Fibroblast of skin of scalp (primary cell): ENCODE results near the gene TMEM35B.
"Not testable (repeated sequence)": the region's sequence is repeated elsewhere in the genome, so short reads cannot be mapped to it uniquely, and the experiment has no call there.

ENCODE experiments used
- DNase-seq: peaks from one replicate; pipeline ENCODE4 v3.0.0-alpha.2; 2013

The TMEM35B gene

DNA sequence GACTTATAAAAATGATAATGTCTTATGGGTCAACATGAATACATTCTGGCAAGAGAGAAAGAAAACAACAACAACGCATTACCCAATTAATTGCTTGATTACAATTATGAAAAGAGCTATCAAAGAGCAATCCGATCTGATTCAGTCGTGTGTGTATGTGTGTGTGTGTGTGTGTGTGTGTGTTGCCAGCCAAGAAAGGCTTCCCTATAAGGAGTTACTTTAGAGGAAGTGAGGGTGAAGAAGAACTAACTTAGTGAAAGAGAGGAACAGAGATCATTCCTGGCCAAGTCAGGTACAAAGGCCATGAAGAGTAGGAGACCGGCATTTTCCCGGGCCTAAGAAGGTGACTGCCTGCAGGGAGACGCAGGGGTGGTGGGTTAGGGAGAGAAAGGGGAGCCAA, 9.4 kb downstream of the TMEM35B start:
- DNase-seq: no peak

DNA sequence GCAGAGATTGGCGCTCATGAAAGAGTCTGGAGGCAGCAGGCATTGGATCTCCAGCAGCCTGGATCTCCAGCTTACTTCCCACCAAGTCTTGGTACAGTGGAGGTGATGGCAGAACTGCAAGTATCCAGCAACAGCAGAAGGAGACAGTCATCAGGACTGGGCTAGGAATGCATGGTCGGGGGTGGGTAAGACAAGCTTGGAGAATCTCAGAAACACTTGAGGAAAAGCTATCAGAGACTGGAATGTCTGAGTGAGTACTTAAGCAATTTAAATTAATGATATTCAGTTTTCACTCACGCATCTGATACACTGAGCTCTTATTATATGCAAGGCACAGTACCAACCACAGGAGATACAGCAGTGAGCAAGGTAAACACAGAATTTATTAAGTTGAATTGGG, 9.8 kb downstream of the TMEM35B start:
- DNase-seq: peak; percentile 35

GRCh38 chr1:34974626-34975025, 10.5 kb downstream of the TMEM35B start:
- DNase-seq: no peak

DNA sequence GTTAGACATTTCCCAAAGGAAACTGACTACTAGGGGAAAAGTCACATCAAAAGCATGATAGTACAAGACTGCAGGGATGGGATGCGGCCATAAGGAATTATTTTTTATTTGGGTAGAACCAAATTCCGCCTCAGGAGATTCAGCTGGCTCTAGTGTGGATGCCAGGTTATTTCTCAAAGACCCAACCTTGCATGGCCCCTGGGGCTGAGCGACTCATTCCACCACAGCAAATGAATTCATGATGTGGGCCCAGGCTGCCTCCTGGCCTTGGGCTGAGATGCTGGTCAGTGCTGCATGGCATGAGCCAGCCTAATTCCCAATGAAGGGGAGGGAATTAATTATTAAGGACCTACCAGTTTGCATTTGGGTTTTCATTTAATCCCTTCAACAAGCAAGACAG, 11.8 kb downstream of the TMEM35B start:
- DNase-seq: no peak

DNA sequence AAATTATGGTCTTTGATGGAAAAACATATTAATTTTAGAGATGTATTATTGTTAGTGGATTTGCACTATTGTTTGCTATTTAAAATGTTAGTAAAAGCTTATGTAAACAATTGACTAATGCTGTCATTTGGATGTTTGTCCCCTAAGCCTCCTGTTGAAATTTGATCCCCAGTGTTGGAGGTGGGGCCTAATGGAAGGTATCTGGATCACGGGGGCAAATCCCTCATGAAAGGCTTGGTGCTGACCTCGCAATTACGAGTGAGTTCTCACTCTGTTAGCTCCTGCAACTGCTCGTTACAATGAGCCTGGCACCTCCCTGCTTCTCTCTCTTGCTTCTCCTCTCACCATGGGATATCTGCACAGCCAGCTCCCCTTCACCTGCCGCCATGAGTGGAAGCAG, 14.3 kb downstream of the TMEM35B start:
- DNase-seq: no peak

DNA sequence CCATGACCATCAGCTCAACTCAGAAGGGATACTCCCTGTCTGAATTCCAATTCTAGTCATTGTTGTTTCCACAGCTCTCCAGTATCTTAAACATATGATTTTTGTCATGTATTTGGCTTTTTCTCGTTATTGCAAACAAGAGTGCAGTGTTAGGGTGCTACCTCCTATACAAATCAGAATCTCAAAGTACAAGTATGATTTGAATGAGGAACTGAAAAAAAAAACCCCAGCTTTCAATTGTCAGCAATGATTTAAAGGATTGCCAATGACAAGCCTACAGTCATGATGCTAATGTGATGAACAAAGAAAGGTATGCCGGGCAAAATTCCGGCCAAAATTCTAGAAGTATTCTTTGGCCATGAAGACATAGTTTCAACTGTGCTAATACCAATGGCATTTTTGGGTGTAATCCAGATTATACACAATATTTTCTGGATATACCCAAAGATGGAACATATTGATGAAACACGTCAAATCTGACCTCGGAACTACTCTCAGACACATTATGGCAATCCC, 14.9 kb downstream of the TMEM35B start:
- DNase-seq: peak; percentile 43

GRCh38 chr1:34968297-34968696, 16.9 kb downstream of the TMEM35B start:
- DNase-seq: not testable (repeated sequence)

DNA sequence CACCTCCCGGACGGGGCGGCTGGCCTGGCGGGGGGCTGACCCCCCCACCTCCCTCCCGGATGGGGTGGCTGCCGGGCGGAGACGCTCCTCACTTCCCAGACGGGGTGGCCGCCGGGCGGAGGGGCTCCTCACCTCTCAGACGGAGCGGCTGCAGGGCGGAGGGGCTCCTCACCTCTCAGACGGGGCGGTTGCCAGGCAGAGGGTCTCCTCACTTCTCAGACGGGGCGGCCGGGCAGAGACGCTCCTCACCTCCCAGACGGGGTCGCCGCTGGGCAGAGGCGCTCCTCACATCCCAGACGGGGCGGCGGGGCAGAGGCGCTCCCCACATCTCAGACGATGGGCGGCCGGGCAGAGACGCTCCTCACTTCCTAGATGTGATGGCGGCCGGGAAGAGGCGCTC, 17.5 kb downstream of the TMEM35B start:
- DNase-seq: not testable (repeated sequence)

GRCh38 chr1:34965597-34965996, 19.6 kb downstream of the TMEM35B start:
- DNase-seq: no peak

- DNase-seq: no peak
These were observed 34.7 kb downstream of the TMEM35B start for GRCh38 chr1:34950428-34950827.

DNA sequence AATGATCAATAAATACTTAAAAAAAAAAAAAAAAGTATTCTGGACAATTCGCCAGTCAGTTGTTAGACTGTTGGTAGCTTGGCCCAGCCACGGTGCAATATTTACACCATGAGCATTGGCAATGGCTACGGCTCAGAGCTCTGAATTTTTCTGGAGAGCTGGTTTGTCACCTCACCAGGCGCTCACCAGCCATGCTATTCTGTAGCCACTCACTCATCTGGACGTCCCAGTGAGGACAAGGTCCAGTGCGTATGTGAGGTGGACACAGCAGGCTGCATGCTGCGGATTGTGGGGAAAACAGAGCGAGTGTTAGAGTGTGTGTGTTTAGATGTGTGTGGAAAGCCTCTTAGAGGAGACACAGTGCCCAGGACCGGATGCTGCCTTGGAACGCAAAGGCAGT, 36.4 kb downstream of the TMEM35B start:
- DNase-seq: not testable (repeated sequence)

- not testable (repeated sequence) for DNase-seq
These were observed 37.4 kb downstream of the TMEM35B start for GRCh38 chr1:34947641-34948314.

- DNase-seq: no peak
These were observed 38.9 kb downstream of the TMEM35B start for GRCh38 chr1:34946211-34946610.

GRCh38 chr1:34941798-34942197, 43.3 kb downstream of the TMEM35B start:
- DNase-seq: not testable (repeated sequence)
